OCI-LY3 (cell line): Measurements from ENCODE around the gene SYTL3.

Source experiments
- CTCF ChIP-seq: fragments of 200-600, 300-600 bp; sonication (generic); IDR thresholded peaks from 2 replicates; pipeline ENCODE4 v1.5.1; 2014; ENCODE audit warnings: antibody characterized with exemption, low read length, low read depth
- EZH2phosphoT487 ChIP-seq: fragments of 200-600 bp; shearing (Covaris generic); IDR thresholded peaks from 2 replicates; pipeline ENCODE4 v1.6.1; 2018; ENCODE audit warnings: antibody characterized with exemption, mixed run types, low read depth

GRCh38 chr6:158606935-158607334 lies 42.9 kb upstream of the SYTL3 start:
- TF ChIP-seq CTCF: no peak
- TF ChIP-seq EZH2phosphoT487: no peak
